RCC 7860 (cell line): ENCODE measurements around the gene FANCM.
"Not testable (repeated sequence)": the region's sequence is repeated elsewhere in the genome, so short reads cannot be mapped to it uniquely, and the experiment has no call there.

Source experiments
- DNase-seq: peaks from one replicate; pipeline ENCODE4 v3.0.0-alpha.2; 2015; ENCODE audit warnings: low spot score
- FAIRE-seq: peaks from 2 replicates; lab custom pipeline; 2012; peaks lifted over from hg19 to GRCh38; lab: Jason Lieb, UNC

FANCM gene

GRCh38 chr14:45214341-45214740, 78.6 kb downstream of the FANCM start:
- FAIRE-seq, DNase-seq: not testable (repeated sequence)

GRCh38 chr14:45222485-45223262, 86.9 kb downstream of the FANCM start:
- DNase-seq (no peak), FAIRE-seq (no peak)

GRCh38 chr14:45227566-45227965, 91.8 kb downstream of the FANCM start:
- DNase-seq: no peak
- no peak for FAIRE-seq

- FAIRE-seq (no peak), DNase-seq (no peak)
Observed at GRCh38 chr14:45238988-45239387, 103.3 kb downstream of the FANCM start.

- FAIRE-seq: no peak
- no peak for DNase-seq
Observed at GRCh38 chr14:45242706-45243105, 107.0 kb downstream of the FANCM start.

- no peak for FAIRE-seq
- DNase-seq: no peak
Observed at GRCh38 chr14:45246151-45246550, 110.4 kb downstream of the FANCM start.

- DNase-seq: no peak
Observed at GRCh38 chr14:45246691-45247090, 111.0 kb downstream of the FANCM start.

GRCh38 chr14:45247427-45247826, 111.7 kb downstream of the FANCM start:
- FAIRE-seq: no peak
- DNase-seq: no peak

More at GRCh38 chr14:45246691-45247090, 111.0 kb downstream of the FANCM start:
- no peak for FAIRE-seq

GRCh38 chr14:45249856-45250575, 114.3 kb downstream of the FANCM start:
- DNase-seq (no peak), FAIRE-seq (no peak)
